Umbilical cord (tissue), 2 donors: ENCODE data around the gene KCNMB1. TPM values are rescaled to one million over a fixed set of nuclear protein-coding genes. Genes with fewer than 3 reads are reported as not detected.
"Not testable (repeated sequence)": the region's sequence is repeated elsewhere in the genome, so short reads cannot be mapped to it uniquely, and the experiment has no call there.

Experiments
- DNase-seq: peaks from one replicate; pipeline ENCODE4 v3.0.0-alpha.2; 2015; ENCODE audit warnings: low spot score
- total RNA-seq: library from RNA; depleted of rRNA; stranded (reverse); fragments of >200 nt; gene quantifications from one replicate; pipeline ENCODE4 v1.2.3, GENCODE V29; 2014; ENCODE audit warnings: low replicate concordance; ENCODE audit not compliant: insufficient read depth

The KCNMB1 gene
- total RNA-seq, 1 donor from 2014 or later = 12.8 TPM

DNA sequence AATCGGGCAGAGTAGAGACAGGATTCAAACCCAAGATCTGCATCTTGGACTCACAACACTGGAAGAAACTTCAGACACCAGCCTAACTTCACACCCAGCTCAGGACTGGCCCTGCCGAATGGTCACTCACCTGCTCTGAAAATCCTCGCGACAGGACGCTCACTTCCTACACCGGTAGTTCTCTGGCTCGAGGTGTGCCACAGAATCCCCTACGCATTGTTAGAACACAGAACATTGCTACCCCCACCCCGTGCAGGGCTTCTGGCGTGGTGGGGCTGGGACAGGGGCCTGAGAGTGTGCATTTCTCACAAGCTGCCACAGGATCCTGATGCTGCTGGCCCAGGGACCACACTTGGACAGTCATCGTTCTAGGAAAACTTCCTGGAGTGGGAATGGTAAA is 12.1 kb downstream of the KCNMB1 start:
- no peak for DNase-seq

DNA sequence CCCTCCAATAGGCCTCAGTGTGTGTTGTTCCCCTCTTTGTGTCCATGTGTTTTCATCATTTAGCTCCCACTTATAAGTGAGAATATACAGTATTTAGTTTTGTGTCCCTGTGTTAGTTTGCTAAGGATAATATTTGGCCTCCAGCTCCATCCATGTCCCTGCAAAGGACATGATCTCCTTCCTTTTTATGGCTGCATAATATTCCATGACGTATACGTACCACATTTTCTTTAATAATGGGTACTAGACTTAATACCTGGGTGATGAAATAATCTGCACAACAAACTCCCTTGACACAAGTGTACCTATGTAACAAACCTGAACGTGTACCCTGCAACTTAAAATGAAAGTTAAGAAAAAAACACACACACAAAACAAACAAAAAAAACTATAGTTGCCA is 12.6 kb downstream of the KCNMB1 start:
- DNase-seq = not testable (repeated sequence)

DNA sequence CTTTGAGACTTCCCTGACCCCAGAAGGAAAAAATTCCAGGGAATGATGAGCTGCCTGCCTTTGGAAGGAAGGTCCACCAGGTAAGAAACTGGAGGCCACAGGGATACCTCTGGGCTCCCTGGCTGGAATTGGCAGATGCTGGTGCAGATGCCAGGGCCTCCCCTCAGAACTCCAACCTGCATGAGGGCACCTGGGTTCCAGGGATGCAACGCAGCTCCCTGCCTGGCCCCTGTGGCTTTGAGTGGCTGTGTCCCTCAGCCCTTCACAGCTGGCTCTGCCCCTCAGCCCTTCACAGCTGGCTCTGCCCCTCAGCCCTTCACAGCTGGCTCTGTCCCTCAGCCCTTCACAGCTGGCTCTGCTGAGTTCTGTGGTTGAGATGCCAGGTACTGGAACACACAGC is 13.9 kb downstream of the KCNMB1 start:
- DNase-seq = no peak

DNA sequence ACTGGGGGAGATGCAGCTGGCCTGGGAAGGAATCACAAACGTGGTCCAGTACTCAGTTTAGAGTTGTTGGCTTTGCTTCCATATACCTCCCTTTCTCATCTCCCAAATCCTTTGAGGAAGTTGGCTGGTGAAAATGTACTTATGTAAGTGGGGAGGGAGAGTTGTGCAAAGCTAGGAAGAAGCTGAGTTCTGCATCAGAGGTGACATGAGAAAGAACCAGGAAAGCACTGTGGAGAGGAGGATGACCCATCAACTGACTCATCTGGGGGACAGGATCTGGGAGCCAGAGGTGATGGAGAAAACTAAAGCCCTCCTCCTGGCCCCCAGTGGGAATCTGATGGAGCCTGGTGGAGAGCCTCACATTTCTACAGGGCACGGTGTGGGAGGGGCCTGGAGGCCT is 16.2 kb downstream of the KCNMB1 start:
- no peak for DNase-seq

DNA sequence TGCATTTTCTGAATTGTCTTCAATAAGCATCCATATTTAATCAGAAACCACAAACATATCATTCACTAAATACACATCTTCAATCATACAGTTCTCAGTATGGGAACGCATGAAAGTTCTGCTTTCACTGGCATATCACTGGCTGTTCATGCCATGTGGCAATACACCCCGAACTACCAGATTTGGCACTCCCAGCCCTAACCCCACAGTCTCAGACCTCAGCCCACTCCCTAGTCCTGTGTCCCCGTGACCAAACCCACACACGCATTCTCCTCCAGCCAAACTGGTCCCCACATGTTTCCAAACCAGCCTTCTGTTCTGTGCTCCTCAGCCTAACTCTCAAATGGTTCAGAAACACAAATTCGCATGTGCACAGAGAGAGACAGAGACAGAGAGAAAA is 20.6 kb downstream of the KCNMB1 start:
- DNase-seq = no peak

DNA sequence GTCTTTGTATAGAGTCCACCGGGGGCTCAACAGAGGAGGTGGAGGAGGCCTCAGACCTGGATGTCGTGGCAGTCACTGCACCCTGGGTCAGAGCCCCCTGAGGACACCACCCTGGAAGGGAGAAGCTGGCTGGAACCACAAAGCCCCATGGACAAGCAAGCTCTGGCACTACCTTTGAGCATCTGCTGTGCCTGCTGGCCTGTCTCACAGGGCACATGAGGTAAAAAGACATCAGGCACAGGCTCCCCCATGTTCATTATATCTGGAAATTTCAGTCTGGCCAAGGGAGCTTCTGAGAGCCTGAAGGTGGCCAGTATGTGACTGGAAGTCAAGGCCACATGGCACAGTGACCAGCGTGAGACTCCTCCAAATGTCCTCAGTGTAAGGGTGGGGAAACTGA is 22.9 kb downstream of the KCNMB1 start:
- DNase-seq = no peak

DNA sequence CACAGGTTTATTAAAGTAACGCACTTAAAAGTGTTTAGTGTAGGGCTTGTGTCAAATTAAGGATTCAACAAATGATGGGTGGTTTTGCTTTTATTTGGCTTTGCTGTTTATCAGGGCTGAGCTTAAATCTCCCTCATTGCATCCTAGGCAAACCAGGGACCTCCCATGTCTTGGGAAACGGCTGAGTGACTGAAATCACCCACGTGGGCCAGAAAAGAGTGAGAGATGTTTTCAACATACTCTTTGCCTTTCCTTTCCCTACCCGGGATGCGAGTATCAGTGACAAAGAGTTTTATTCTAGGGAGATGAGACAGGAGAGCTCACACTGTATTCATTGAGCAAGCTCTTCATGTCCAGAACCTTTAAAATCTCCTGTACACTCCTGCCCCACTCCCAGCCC is 23.3 kb downstream of the KCNMB1 start:
- DNase-seq = no peak

DNA sequence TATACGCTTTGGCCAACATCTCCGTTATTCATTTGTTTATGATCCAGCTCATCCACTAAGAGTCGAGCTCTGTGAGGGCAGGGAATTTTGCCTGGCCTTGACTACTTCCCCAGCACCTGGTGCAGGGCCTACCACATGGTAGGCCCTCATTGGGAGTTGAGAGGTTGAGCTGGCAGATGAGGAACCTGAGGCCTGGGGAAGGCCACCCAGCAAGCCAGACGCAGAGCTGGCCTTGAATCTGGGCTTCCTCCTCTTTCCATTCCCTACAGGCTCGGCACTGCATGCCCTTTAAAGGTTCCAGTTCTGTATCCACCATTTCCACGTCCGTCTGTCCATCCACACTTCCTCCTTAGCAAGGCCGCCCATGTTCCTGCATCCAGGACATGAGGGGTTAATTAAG is 24.2 kb downstream of the KCNMB1 start:
- no peak for DNase-seq

DNA sequence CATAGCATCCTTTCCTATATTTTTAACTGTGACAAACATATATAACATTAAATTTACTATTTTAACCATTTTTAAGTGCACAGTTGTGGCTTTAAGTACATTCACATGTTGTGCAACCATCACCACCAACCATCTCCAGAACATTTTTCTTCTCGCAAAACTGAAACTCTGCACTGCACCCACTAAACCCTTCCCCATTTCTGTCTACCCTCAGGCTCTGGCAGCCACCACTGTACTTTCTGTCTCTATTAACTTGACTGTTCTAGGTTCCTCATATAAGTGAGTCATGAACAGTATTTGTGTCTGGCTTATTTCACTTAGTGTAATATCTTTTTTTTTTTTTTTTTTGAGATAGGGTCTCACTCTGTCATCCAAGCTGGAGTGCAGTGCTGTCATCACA is 25.5 kb downstream of the KCNMB1 start:
- no peak for DNase-seq

DNA sequence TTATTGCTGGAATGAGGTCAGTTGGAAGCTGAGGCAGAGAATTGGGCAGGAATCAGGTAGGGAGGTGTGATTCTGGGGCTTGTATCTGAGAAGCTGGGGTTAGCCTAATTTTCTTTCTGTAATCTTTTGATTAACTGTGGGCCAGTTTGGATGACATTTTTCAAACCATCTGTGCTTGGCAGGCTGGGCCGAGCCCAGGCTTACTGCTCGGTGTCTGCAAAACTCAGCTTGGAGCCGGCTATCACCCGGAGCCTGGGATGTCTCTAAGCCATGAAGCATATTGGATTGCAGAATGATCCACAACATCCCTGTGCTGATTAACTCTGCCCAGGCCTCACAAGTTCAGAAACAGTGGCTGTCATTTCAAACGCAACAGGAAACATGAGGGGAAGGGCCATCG is 26.5 kb downstream of the KCNMB1 start:
- DNase-seq = peak; percentile 74

DNA sequence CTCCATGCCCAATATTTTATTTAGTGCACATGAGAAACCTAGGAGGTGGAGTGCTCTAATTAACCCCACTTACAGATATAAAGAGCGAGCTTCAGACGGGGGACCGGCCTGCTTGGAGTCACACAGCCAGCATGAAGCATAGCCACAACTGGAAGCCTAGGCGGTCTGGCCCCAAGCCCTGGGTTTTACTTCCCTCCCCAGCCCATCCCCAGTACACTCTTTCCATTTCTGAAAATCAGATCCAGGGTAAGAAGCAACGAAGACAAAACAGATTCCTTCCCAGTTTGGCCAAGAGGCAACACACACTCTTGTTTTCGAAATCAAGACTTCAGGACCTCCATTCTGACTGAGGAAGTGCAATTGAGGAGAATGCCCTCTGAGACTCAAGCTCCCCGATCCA is 27.1 kb downstream of the KCNMB1 start:
- no peak for DNase-seq

DNA sequence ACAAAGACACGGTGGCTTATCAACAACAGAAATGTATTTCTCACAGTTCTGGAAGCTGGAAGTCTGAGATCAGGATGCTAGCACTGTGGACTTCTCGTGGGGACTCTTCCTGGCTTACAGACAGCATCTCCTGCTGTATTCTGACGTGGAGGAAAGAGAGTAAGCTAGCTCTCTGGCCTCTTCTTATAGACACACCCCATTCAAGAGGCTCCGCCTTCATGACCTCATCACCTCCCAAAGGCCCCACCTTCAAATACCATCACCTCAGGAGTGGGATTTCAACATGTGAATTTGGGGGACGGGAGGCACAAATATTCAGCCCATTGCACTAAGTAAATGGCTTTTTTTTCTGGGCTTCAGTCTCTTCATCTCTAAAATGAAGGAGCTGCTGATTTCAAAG is 27.6 kb downstream of the KCNMB1 start:
- DNase-seq = no peak

DNA sequence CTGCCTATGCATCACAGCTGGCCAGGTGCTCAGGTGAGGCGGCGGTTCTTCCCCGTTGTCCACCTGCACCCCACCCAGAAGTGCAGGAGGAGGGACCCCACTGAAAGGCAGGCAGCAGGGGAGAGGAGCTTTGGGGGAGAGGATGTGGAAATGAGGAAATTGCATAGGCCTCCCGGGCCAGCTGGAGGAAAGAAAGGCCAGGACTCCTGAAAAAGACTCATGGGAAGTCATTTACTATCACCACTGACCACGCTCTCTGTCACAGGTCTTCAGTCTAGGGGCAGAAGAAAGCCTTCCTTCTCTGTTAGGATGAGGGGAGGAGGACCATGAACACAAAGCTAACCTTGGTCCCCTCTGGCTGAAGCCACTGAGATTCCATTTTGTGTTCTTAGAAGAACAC is 28.1 kb downstream of the KCNMB1 start:
- no peak for DNase-seq

DNA sequence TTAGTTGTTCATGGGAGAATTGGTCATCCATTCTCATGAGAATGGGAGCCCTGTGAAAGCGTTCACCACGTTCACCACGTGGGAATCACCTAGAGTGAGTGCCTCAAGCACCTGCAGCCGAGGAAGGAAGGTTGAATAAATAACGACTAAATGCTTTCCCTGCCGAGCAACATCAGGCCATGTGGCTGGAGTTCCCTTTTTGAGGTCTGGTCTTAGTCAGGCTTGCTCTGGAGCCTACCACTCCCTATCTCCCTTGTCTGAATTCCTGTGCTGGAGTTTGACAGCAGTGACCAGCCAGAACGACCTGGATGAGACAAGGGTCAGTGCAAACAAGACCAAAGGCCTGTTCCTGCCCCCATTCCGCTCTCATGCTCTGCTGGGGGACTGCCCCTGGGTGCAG is 28.5 kb downstream of the KCNMB1 start:
- peak; percentile 19 for DNase-seq

DNA sequence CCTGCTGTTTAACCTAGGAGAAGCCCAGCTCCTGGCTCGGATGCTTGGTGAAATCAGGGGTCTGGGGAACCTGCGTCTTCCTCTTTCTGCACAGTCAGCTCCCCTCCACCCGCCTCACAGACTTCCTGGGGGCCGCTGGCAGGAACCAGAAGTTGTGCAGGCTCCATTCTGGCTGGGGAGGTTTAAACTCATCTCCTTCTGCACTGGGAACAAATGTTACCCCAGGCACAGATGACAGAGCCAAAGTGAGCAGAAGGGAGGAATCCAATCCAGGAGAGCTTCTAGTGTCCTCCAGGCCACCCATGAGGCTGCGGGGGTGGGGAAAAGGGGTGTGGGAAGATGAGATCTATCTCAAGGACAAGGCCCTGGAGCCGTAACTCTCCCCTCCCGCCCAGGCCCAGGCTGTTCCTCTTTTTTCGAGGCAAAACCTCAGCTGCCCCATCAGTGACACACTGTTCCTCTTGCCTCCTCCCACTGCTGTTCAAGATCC is 31.2 kb downstream of the KCNMB1 start:
- peak; percentile 54 for DNase-seq

DNA sequence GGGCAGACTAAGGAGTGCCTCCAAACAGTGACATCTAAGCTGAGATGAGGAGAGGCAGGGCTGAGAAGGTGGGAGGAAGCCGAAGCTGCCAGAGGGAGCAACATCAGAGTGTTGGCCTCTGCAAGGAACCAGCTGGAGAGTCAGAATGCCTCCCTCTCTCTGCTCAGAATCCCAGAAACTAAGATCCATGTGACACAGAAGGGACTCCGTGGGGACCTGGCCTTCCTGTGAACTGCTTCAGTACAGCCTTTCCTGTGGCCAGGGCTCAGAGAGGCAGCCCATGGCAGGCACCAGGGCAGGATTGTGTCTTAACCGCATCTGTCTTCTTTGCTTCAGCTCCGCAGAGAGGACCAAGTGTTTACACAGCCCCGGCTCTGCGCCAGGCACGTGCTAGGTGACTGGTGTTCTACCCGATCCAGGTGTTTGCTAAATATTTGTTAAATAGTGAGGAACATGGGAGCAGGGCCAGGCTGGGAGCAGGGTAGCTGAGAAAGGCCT is 33.5 kb downstream of the KCNMB1 start:
- no peak for DNase-seq

DNA sequence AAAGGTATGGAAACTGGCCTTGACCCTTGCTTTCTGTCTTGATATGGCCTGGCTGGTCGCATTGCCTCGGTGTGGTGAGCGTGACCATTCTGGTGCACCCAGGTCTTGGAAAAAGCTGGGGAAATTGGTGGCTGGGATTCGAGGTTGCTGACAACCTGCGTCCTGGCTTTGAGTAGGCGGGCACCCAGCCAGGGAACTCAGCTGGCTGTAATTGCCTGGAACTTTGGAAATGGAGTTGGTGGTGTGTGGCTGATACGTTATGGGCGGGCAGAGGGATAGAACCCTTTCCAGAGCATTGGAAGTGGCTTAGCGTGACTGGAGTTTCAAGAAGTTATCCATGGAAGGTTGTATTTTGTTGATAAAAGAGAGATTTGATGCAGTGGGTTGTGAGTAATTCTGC is 35.2 kb downstream of the KCNMB1 start:
- DNase-seq = no peak

DNA sequence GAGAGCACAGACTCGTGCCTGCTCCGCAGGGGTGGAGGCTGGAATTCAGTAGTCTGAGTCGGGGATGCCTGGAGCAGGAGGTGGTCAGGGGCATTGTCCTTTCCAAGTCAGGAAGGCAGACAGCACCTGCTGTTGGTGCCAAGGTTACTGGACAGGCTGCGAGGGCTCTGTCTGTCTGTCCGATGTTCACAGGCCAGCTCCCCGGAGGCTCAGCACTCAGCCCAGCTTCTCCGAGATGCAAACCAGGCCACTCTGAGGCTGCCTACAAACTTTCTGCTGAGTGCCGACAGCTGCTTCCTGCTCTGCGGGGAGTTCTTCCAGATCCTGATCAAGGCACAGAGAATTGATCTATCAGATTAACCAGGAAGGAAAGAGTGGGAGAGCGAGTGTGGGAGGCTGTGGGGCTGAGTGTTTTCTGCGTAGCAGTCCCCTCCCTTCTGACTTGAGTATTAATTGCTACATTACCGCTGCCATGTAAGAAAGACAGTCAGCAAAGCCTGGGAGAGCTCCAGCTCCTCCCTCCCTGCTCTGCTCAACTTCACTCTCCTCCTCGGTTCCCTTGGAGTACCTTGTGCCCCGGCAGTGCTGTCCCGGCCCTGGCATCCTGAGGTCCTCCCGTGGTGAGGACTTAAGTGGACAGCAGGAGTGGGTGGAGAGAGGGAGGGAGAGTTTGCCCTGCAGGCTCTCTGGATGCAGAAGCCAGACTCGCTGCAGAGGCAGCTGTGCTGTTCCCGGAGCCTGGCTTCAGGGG is 36.0 kb downstream of the KCNMB1 start:
- DNase-seq = peak; percentile 69

DNA sequence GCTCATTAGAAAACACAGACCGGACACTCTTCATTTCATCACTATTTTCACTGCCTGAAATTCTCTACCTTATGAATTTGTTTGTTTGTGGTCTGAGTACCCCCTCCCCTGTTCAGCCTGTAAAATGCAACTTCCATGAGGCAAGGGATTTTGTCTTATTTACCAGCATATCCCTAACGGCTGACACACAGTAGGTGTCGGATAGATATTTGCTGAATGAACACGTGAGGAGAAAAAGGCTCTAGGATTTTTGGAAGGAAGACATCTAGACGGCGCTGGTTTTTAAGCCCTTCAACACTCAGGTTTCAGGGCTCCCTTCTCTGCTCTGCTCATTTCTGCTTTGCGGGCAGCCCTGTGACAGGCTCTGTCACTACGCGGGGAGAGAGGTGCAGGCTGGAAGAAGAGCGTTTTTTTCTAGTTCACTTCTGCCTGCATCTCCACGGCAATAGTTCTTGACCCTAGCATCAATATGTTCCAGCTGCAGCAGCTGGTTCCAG is 41.0 kb downstream of the KCNMB1 start:
- DNase-seq = no peak

DNA sequence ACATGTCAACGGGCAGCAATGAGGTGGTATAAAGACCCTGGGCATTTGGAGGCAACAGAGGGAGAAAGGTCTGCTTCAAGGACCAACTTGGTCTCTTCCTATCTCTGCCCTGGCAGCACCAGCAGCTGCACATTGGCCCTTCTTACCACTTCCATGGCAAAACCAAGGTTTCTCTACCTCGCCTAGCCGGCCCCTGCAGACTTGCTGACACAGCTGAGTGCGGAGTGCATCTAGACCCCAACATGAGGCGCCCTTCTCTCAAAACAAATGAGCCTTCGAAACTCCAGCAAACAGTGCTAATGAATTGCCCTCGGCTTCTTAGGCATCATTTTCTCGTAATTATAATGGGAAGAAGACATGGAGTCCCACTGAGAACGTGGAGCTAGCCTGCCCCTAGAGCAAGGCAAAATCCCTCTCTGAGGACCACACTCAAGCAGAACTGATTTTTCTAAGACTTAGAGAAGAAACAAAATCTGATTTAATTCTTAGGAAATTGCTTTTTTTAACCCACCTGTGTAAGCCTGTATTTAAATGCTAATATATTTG is 42.1 kb downstream of the KCNMB1 start:
- no peak for DNase-seq

DNA sequence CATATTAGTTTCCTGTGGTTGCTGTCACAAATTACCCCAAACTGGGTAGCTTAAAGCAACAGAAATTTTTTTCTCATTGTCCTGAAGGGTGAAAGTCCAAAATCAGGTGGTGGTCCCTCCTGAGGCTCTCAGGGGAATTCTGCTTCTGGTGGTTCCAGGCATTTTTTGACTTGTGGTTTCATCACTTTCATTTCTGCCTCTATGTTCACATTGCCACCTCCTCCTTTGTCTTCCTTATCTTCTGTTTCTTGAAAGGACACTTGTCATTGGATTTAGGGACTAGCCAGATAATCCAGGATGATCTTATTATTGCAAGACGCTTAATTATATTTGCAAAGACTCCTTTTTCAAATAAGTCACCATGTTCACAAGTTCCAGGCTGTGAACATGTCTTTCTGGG is 43.2 kb downstream of the KCNMB1 start:
- no peak for DNase-seq

DNA sequence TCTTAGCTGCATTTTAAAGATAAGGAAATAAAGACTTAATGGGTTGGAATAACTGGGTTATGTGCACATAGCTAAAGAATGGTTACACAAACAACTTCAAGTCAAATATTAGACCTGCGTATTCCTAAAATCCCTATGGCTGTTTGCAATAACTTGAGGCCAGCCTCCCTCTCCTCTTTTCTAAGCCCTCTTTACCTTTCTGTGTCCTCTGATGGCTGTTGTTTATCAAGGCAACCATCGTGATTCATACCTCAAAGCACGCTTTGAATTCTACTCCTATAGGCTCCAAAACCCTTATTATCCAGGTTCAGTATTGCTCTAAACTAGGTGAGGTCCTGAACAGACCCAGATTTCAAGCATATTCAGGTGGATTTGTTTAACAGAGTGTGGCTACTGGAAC is 46.0 kb downstream of the KCNMB1 start:
- no peak for DNase-seq

DNA sequence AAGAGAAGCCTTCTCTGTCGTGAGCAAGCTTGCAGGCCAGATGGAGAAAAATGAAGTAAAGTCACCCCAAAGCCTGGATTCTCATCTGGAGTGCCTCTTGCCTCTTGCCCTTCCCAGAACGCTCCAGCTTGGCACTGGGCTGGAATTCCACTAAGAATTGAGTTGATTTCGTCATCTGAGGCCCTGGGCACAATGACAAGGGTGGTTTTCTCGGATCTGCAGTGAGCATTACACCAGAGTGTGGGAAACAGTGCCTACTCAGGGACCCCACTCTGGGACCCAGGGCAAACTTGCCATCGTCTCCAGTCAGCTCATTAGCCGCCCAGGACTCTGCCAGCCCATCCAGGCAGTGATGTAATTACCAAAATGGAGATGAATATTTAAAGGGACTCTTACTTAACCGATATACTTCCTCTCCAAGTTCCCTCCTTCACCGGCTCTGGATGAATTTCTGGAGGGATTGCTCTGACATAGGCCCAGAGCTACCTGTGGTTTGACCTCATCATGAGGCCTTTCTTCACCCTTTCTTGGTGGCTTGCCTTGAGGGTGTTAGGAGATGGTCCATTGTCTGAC is 46.9 kb downstream of the KCNMB1 start:
- no peak for DNase-seq
